ENCODE measurements around the gene MYO15B. TPM values are rescaled to one million over a fixed set of nuclear protein-coding genes. Genes with fewer than 3 reads are reported as not detected.

The MYO15B gene
- total and polyA plus RNA-seq, 2 donors (not counting 1 experiment from before 2014, with no cell fraction given) = 0.49 to 14.4 TPM

GRCh38 chr17:75631353-75631752 is 43.8 kb downstream of the MYO15B start:
- Histone ChIP-seq H3K27ac (ENCODE audit: insufficient read depth, low read length) (no peak overlapping the region), H3K9me3 (ENCODE audit: control insufficient read depth, insufficient read depth, low read depth, low read length) (no peaks in the 10 kb centered on the region), H3K36me3 (ENCODE audit: control insufficient read depth, insufficient read depth, low read length) (no peaks in the 10 kb centered on the region), H2AFZ (ENCODE audit: low read length) (no peak overlapping the region), H3K4me3 (replicated peaks in 1 of 4; ENCODE audit: control extremely low read depth in 1 of 4, insufficient read depth in 1 of 4, low read depth in 3 of 4, low read length in 4 of 4) (no peak overlapping the region), H3K9ac (ENCODE audit: insufficient read depth, low read length) (no peak overlapping the region), H3K79me2 (ENCODE audit: control insufficient read depth, insufficient read depth, low read length) (no peaks in the 10 kb centered on the region), H3K4me1 (ENCODE audit: control insufficient read depth, extremely low read depth, insufficient read depth, low read length) (peaks cover 14% of the 10 kb centered on the region), H4K20me1 (ENCODE audit: control insufficient read depth, extremely low read depth, insufficient read depth, low read length) (no peaks in the 10 kb centered on the region), H3K4me2 (ENCODE audit: extremely low read depth, insufficient read depth, low read length) (no peak overlapping the region), H3K27me3 (ENCODE audit: control insufficient read depth, insufficient read depth, low read length) (no peaks in the 10 kb centered on the region)
- no peak for DNase-seq (ENCODE audit: low read depth in 2 of 2)
- no peak for TF ChIP-seq EZH2 (IDR thresholded peaks at IDR 0.05; ENCODE audit: low read length, missing control alignments)
- TF ChIP-seq, protein P1, sequence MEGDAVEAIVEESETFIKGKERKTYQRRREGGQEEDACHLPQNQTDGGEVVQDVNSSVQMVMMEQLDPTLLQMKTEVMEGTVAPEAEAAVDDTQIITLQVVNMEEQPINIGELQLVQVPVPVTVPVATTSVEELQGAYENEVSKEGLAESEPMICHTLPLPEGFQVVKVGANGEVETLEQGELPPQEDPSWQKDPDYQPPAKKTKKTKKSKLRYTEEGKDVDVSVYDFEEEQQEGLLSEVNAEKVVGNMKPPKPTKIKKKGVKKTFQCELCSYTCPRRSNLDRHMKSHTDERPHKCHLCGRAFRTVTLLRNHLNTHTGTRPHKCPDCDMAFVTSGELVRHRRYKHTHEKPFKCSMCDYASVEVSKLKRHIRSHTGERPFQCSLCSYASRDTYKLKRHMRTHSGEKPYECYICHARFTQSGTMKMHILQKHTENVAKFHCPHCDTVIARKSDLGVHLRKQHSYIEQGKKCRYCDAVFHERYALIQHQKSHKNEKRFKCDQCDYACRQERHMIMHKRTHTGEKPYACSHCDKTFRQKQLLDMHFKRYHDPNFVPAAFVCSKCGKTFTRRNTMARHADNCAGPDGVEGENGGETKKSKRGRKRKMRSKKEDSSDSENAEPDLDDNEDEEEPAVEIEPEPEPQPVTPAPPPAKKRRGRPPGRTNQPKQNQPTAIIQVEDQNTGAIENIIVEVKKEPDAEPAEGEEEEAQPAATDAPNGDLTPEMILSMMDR (conservative IDR thresholded peaks at IDR 0.05 in 1 of 2, IDR thresholded peaks at IDR 0.05 in 1 of 2; ENCODE audit: low read depth in 1 of 2, low read length in 2 of 2) = no peak

- H3K4me3 ChIP-seq (replicated peaks in 1 of 4; ENCODE audit: control extremely low read depth in 1 of 4, insufficient read depth in 1 of 4, low read depth in 3 of 4, low read length in 4 of 4) = no peak overlapping the region
- TF ChIP-seq EZH2 (IDR thresholded peaks at IDR 0.05; ENCODE audit: low read length, missing control alignments) = no peak
- TF ChIP-seq, protein P1 (conservative IDR thresholded peaks at IDR 0.05 in 1 of 2, IDR thresholded peaks at IDR 0.05 in 1 of 2; ENCODE audit: low read depth in 1 of 2, low read length in 2 of 2) = no peak
- H3K27ac ChIP-seq (ENCODE audit: insufficient read depth, low read length) = no peak overlapping the region
Observed at GRCh38 chr17:75632428-75632827, 44.8 kb downstream of the MYO15B start.

DNA sequence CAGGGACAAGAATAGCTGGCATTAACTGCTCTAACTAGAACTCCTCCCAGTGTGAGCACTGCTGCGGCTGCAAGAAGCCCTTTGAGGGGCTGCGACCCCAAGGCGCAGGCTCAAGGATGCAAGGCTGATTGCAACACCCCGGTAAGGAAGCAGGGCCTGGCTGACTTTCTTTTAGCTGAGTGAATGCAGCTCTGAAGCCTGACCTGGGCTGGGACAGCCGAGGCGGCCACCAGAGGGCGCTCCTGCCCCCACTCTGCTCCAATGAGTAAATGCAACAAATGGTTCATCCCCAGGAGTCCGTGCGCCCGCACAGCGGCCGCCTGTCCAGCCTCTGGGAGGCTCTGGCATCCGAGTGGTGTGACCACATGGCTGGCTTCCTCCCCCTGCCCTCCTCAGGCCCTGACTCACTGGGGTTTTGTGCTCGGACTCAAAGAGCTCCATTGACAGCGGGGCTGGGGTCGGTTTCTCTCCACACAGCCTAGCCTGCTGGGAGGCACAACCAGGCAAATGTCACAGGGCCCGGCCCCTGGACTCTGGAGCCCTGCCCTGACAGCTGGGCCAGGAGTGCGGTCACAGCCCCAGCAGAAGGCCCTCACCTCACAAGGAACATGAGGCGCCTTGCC is 45.4 kb downstream of the MYO15B start, which contains the start of gene SMIM5:
TSS of gene SMIM5 (plus strand) at position 572 of the 623 bp plus-strand sequence. CDS start 6,768 bp downstream, outside the sequence.
- no peaks in the 10 kb centered on the region for H3K27me3 ChIP-seq (ENCODE audit: control insufficient read depth, insufficient read depth, low read length)
- H3K36me3 ChIP-seq (ENCODE audit: control insufficient read depth, insufficient read depth, low read length) = no peaks in the 10 kb centered on the region
- peak within 1 kb of the TSS; percentile 73 for H3K27ac ChIP-seq (ENCODE audit: insufficient read depth, low read length)
- H3K9ac ChIP-seq (ENCODE audit: insufficient read depth, low read length) = peak within 1 kb of the TSS; percentile 20
- TF ChIP-seq, protein P1 (conservative IDR thresholded peaks at IDR 0.05 in 1 of 2, IDR thresholded peaks at IDR 0.05 in 1 of 2; ENCODE audit: low read depth in 1 of 2, low read length in 2 of 2) = peak; percentile 81 to 92
- no peak for TF ChIP-seq EZH2 (IDR thresholded peaks at IDR 0.05; ENCODE audit: low read length, missing control alignments)
- peak; percentile 79 to 84 for DNase-seq (ENCODE audit: low read depth in 2 of 2)
- peaks cover 14% of the 10 kb centered on the region for H3K4me1 ChIP-seq (ENCODE audit: control insufficient read depth, extremely low read depth, insufficient read depth, low read length)
- peak within 1 kb of the TSS; percentile 40 for H3K4me2 ChIP-seq (ENCODE audit: extremely low read depth, insufficient read depth, low read length)
- no peaks in the 10 kb centered on the region for H4K20me1 ChIP-seq (ENCODE audit: control insufficient read depth, extremely low read depth, insufficient read depth, low read length)
- no peaks in the 10 kb centered on the region for H3K79me2 ChIP-seq (ENCODE audit: control insufficient read depth, insufficient read depth, low read length)
- no peak within 1 kb of the TSS for H3K4me3 ChIP-seq (replicated peaks in 1 of 4; ENCODE audit: control extremely low read depth in 1 of 4, insufficient read depth in 1 of 4, low read depth in 3 of 4, low read length in 4 of 4)
- H3K9me3 ChIP-seq (ENCODE audit: control insufficient read depth, insufficient read depth, low read depth, low read length) = no peaks in the 10 kb centered on the region
- peak within 1 kb of the TSS; percentile 1 for H2AFZ ChIP-seq (ENCODE audit: low read length)

More at GRCh38 chr17:75632428-75632827, 44.8 kb downstream of the MYO15B start:
- no peaks in the 10 kb centered on the region for H3K36me3 ChIP-seq (ENCODE audit: control insufficient read depth, insufficient read depth, low read length)
- no peak overlapping the region for H3K4me2 ChIP-seq (ENCODE audit: extremely low read depth, insufficient read depth, low read length)
- no peak for DNase-seq (ENCODE audit: low read depth in 2 of 2)
- peaks cover 14% of the 10 kb centered on the region for H3K4me1 ChIP-seq (ENCODE audit: control insufficient read depth, extremely low read depth, insufficient read depth, low read length)
- no peaks in the 10 kb centered on the region for H3K27me3 ChIP-seq (ENCODE audit: control insufficient read depth, insufficient read depth, low read length)
- no peak overlapping the region for H2AFZ ChIP-seq (ENCODE audit: low read length)
- H3K79me2 ChIP-seq (ENCODE audit: control insufficient read depth, insufficient read depth, low read length) = no peaks in the 10 kb centered on the region
- H4K20me1 ChIP-seq (ENCODE audit: control insufficient read depth, extremely low read depth, insufficient read depth, low read length) = no peaks in the 10 kb centered on the region
- no peaks in the 10 kb centered on the region for H3K9me3 ChIP-seq (ENCODE audit: control insufficient read depth, insufficient read depth, low read depth, low read length)
- H3K9ac ChIP-seq (ENCODE audit: insufficient read depth, low read length) = no peak overlapping the region
